Gastrocnemius medialis (tissue), 4 donors: ENCODE results near the gene RNF38.

Source experiments
- CTCF ChIP-seq, 5 experiments: fragments of 450-650 bp in 3 of 5; fragments of 200-600 bp in 2 of 5; sonication (generic) in 2 of 5; IDR thresholded peaks in 4 of 5; conservative IDR thresholded peaks in 1 of 5; 1 replicate in 4 of 5; 2 replicates in 1 of 5; pipeline ENCODE4 v1.5.1; 2016 to 2019; ENCODE audit warnings: antibody characterized with exemption in 5 of 5, mild to moderate bottlenecking in 3 of 5, moderate library complexity in 3 of 5
- POLR2A ChIP-seq, 2 donors: fragments of 450-650 bp; IDR thresholded peaks; one replicate each; pipeline ENCODE4 v1.6.1; 2017; ENCODE audit warnings: antibody characterized with exemption in 2 of 2, mild to moderate bottlenecking in 2 of 2, moderate library complexity in 2 of 2

GRCh38 chr9:36316611-36317317 lies 83.3 kb downstream of the RNF38 start:
- TF ChIP-seq POLR2A (IDR thresholded peaks at IDR 0.05) = no peak
- TF ChIP-seq CTCF (IDR thresholded peaks at IDR 0.05 in 4 of 5, conservative IDR thresholded peaks at IDR 0.05 in 1 of 5) = no peak
